CD14-positive monocyte (primary cell): ENCODE data around the gene IRF8. TPM values are rescaled to one million over a fixed set of nuclear protein-coding genes. Genes with fewer than 3 reads are reported as not detected.

Experiments
- DNase-seq, 3 donors: peaks; one replicate each; pipeline ENCODE4 v3.0.0-alpha.2; 2011 to 2022
- H2AFZ ChIP-seq: 2 replicates; pipeline ENCODE4 v1.6.0; 2012; ENCODE audit warnings: mild to moderate bottlenecking, low read depth, low read length, inconsistent platforms; ENCODE audit not compliant: insufficient read depth, poor library complexity, severe bottlenecking
- H3K27ac ChIP-seq, 2 donors: 1 replicate in 1 of 2; 2 replicates in 1 of 2; pipeline ENCODE4 v1.5.1; 2012 to 2013; ENCODE audit warnings: low read length in 2 of 2, control low read depth in 1 of 2, inconsistent platforms in 1 of 2, low read depth in 1 of 2, mild to moderate bottlenecking in 1 of 2
- H3K27me3 ChIP-seq, 2 donors: one replicate each; pipeline versions ENCODE4 v1.6.0 to v1.6.1; 2011 to 2013; ENCODE audit warnings: low read length in 2 of 2; ENCODE audit not compliant: control insufficient read depth in 2 of 2, insufficient read depth in 2 of 2
- H3K36me3 ChIP-seq, 2 donors: replicated peaks in 1 of 2; 1 replicate in 1 of 2; 2 replicates in 1 of 2; pipeline versions ENCODE4 v1.5.1 to v1.6.1; 2012 to 2013; ENCODE audit warnings: low read length in 2 of 2, control low read depth in 1 of 2, inconsistent platforms in 1 of 2, mild to moderate bottlenecking in 1 of 2; ENCODE audit not compliant: insufficient read depth in 2 of 2, control insufficient read depth in 1 of 2
- H3K4me1 ChIP-seq, 2 donors: 1 replicate in 1 of 2; 2 replicates in 1 of 2; pipeline versions ENCODE4 v1.5.1 to v1.6.1; 2012 to 2013; ENCODE audit warnings: low read length in 2 of 2, control low read depth in 1 of 2, inconsistent platforms in 1 of 2, mild to moderate bottlenecking in 1 of 2, moderate library complexity in 1 of 2; ENCODE audit not compliant: insufficient read depth in 2 of 2, control insufficient read depth in 1 of 2
- H3K4me2 ChIP-seq: replicated peaks from 2 replicates; pipeline ENCODE3; 2012; ENCODE audit warnings: low read length, moderate library complexity, mild to moderate bottlenecking; ENCODE audit not compliant: poor library complexity, severe bottlenecking; ENCODE audit errors: extremely low read depth
- H3K4me3 ChIP-seq, 3 experiments: fragments of 200-600 bp in 1 of 3; sonication (generic) in 1 of 3; replicated peaks in 1 of 3; 1 replicate in 2 of 3; 2 replicates in 1 of 3; pipeline ENCODE4 v1.5.1; 2011 to 2013; ENCODE audit warnings: low read length in 3 of 3, mild to moderate bottlenecking in 3 of 3, control low read depth in 2 of 3, low read depth in 2 of 3, inconsistent platforms in 1 of 3, moderate library complexity in 1 of 3
- H3K79me2 ChIP-seq: 2 replicates; pipeline ENCODE4 v1.6.0; 2012; ENCODE audit warnings: mild to moderate bottlenecking, control low read depth, inconsistent platforms, low read length, moderate library complexity; ENCODE audit not compliant: insufficient read depth
- H3K9ac ChIP-seq: 2 replicates; pipeline ENCODE4 v1.6.0; 2017; ENCODE audit warnings: low read length, mild to moderate bottlenecking; ENCODE audit not compliant: insufficient read depth, poor library complexity, severe bottlenecking
- H3K9me3 ChIP-seq, 2 donors: replicated peaks in 1 of 2; 1 replicate in 1 of 2; 2 replicates in 1 of 2; pipeline versions ENCODE4 v1.5.1 to v1.6.1; 2012 to 2013; ENCODE audit warnings: low read length in 2 of 2, control low read depth in 1 of 2; ENCODE audit not compliant: control insufficient read depth in 1 of 2, insufficient read depth in 1 of 2
- H4K20me1 ChIP-seq: 2 replicates; pipeline ENCODE4 v1.6.0; 2012; ENCODE audit warnings: mild to moderate bottlenecking, low read length, control low read depth, moderate library complexity; ENCODE audit not compliant: insufficient read depth
- H3K27ac Mint-ChIP-seq, 7 donors: one replicate each; pipeline ENCODE4 v1.8.0; 2020; ENCODE audit warnings: mild to moderate bottlenecking in 7 of 7, mixed read lengths in 7 of 7, moderate library complexity in 6 of 7, inconsistent platforms in 2 of 7
- H3K27me3 Mint-ChIP-seq, 3 donors: one replicate each; pipeline ENCODE4 v1.8.0; 2021 to 2022; ENCODE audit warnings: low read depth in 3 of 3, mild to moderate bottlenecking in 3 of 3, mixed read lengths in 3 of 3, moderate library complexity in 3 of 3, inconsistent platforms in 1 of 3
- H3K36me3 Mint-ChIP-seq, 2 donors: one replicate each; pipeline ENCODE4 v1.8.0; 2020; ENCODE audit warnings: mixed read lengths in 2 of 2, inconsistent platforms in 1 of 2, mild to moderate bottlenecking in 1 of 2
- H3K4me1 Mint-ChIP-seq: one replicate; pipeline ENCODE4 v1.8.0; 2020; ENCODE audit warnings: mild to moderate bottlenecking, mixed read lengths
- H3K4me3 Mint-ChIP-seq, 2 donors: one replicate each; pipeline ENCODE4 v1.8.0; 2020; ENCODE audit warnings: mild to moderate bottlenecking in 2 of 2, mixed read lengths in 2 of 2, moderate library complexity in 1 of 2
- H3K9me3 Mint-ChIP-seq, 7 donors: one replicate each; pipeline ENCODE4 v1.8.0; 2020 to 2022; ENCODE audit warnings: mixed read lengths in 7 of 7, mild to moderate bottlenecking in 6 of 7, moderate library complexity in 6 of 7, inconsistent platforms in 2 of 7
- WGBS: methylation state at CpG from one replicate; pipeline ENCODE4 v1.1.5; 2013; ENCODE audit warnings: missing lambda C conversion rate; ENCODE audit not compliant: insufficient coverage; 5-methylcytosine and 5-hydroxymethylcytosine counted together
- intact Hi-C, 2 donors: fragments of 100-400 bp; cut with micrococcal nuclease; formaldehyde crosslinking; loops; one replicate each; pipeline versions ENCODE4 v1.15.0 to v1.15.1; 2023
- polyA plus RNA-seq, 3 donors: library from polyadenylated mRNA; depleted of rRNA in 1 of 3; unstranded in 2 of 3; stranded (reverse) in 1 of 3; fragments of 300-500 nt in 2 of 3; fragments of >200 nt in 1 of 3; fragmentation: Illumina TruSeq in 2 of 3; gene quantifications; 1 replicate in 2 of 3; 2 replicates in 1 of 3; pipeline ENCODE4 v1.2.3, GENCODE V29; 2012 to 2021
- TF ChIP-seq, protein P1 (sequence below): fragments of 200-600 bp; IDR thresholded peaks from one replicate; pipeline ENCODE4 v1.8.0; 2022; ENCODE audit warnings: antibody characterized with exemption, mild to moderate bottlenecking

Gene IRF8
- polyA plus RNA-seq, 3 donors: 157 to 187 (median 184) TPM

DNA sequence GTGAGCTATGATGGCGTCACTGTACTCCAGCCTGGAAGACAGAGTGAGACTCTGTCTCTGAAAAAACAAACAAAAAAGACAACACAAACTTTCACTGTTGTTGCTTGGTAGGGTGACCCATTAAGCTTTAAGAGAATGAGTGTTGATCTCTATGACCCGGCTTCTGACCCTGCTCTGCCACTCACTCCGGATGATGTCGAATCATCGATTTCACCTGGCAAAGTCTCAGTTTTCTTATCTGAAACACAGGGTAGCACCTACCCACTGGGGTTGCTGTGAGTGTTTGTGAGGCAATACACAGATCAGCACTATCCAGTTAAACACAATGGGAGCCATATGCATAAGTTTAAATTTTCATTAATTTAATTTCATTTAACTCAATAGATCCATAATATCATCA lies 20.6 kb upstream of the IRF8 start:
- peaks cover 48% of the 10 kb centered on the region for H3K4me1 Mint-ChIP-seq
- H2AFZ ChIP-seq: no peak overlapping the region
- no peak overlapping the region for H3K4me3 ChIP-seq
- no peaks in the 10 kb centered on the region for H4K20me1 ChIP-seq
- H3K27ac Mint-ChIP-seq: no peak overlapping the region
- no peak overlapping the region for H3K4me2 ChIP-seq
- no peak for DNase-seq
- H3K79me2 ChIP-seq: no peaks in the 10 kb centered on the region
- peaks cover 0 to 6% (median under 1%) of the 10 kb centered on the region in 3 donors for H3K27me3 Mint-ChIP-seq
- H3K36me3 Mint-ChIP-seq: peaks cover 0 to 4% of the 10 kb centered on the region in 2 donors
- no peak overlapping the region for H3K27ac ChIP-seq
- TF ChIP-seq, protein P1, sequence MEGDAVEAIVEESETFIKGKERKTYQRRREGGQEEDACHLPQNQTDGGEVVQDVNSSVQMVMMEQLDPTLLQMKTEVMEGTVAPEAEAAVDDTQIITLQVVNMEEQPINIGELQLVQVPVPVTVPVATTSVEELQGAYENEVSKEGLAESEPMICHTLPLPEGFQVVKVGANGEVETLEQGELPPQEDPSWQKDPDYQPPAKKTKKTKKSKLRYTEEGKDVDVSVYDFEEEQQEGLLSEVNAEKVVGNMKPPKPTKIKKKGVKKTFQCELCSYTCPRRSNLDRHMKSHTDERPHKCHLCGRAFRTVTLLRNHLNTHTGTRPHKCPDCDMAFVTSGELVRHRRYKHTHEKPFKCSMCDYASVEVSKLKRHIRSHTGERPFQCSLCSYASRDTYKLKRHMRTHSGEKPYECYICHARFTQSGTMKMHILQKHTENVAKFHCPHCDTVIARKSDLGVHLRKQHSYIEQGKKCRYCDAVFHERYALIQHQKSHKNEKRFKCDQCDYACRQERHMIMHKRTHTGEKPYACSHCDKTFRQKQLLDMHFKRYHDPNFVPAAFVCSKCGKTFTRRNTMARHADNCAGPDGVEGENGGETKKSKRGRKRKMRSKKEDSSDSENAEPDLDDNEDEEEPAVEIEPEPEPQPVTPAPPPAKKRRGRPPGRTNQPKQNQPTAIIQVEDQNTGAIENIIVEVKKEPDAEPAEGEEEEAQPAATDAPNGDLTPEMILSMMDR: no peak
- WGBS: no CpG with 5 or more reads among the region's 5 CpGs
- no peaks in the 10 kb centered on the region for H3K9me3 ChIP-seq
- no peaks in the 10 kb centered on the region for H3K36me3 ChIP-seq
- no peak overlapping the region for H3K9ac ChIP-seq
- H3K4me1 ChIP-seq: peaks cover 26 to 31% of the 10 kb centered on the region in 2 donors
- peaks cover 0 to 3% (median 0%) of the 10 kb centered on the region in 7 donors for H3K9me3 Mint-ChIP-seq
- intact Hi-C loops: no loop called here
- no peaks in the 10 kb centered on the region for H3K27me3 ChIP-seq
- H3K4me3 Mint-ChIP-seq: no peak overlapping the region

DNA sequence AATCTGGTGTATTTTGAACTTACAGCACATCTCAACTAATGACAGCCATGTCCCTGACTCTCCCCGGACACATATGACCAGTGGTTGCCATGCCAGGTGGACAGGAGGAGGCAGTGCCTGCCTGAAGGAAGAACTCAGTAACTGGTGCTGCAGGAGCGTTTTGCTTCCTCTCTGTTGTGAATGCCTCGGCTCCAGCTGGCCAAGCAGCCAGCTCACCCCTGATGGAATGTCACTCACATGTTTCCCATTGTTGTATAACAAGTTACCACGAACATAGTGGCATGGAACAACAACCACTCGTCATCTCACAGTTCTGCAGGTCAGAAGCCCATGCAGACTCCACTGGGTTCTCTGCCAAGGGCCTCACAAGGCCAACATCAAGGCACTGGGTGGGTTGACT lies 20.1 kb upstream of the IRF8 start:
- no peak overlapping the region for H3K9ac ChIP-seq
- Mint-ChIP-seq H3K27me3 (peaks cover 1 to 9% (median 6%) of the 10 kb centered on the region in 3 donors), H3K4me1 (peaks cover 43% of the 10 kb centered on the region), H3K9me3 (peaks cover 0 to 3% (median 0%) of the 10 kb centered on the region in 7 donors), H3K27ac (peak overlapping the region in 2 of 7 donors; percentile 10 to 18), H3K4me3 (no peak overlapping the region), H3K36me3 (peaks cover 0 to 4% of the 10 kb centered on the region in 2 donors)
- H3K27ac ChIP-seq: no peak overlapping the region
- no peaks in the 10 kb centered on the region for H3K79me2 ChIP-seq
- H3K4me2 ChIP-seq: no peak overlapping the region
- intact Hi-C loops: no loop called here
- H3K36me3 ChIP-seq: no peaks in the 10 kb centered on the region
- no peak for DNase-seq
- WGBS: 36% methylated on average over 5 of the region's 5 CpGs
- no peak overlapping the region for H3K4me3 ChIP-seq
- no peaks in the 10 kb centered on the region for H4K20me1 ChIP-seq
- H3K9me3 ChIP-seq: no peaks in the 10 kb centered on the region
- H3K4me1 ChIP-seq: peaks cover 21 to 26% of the 10 kb centered on the region in 2 donors
- TF ChIP-seq, protein P1: no peak
- H2AFZ ChIP-seq: no peak overlapping the region
- H3K27me3 ChIP-seq: no peaks in the 10 kb centered on the region
